HUES64 (cell line): Measurements from ENCODE around the gene CD164L2.

Experiments
- H3K27ac ChIP-seq: 2 replicates; pipeline ENCODE4 v1.7.0; 2013; ENCODE audit warnings: low read depth, low read length, inconsistent platforms
- H3K27me3 ChIP-seq: 2 replicates; pipeline ENCODE4 v1.6.1; 2013; ENCODE audit warnings: mild to moderate bottlenecking, low read length; ENCODE audit not compliant: insufficient read depth
- H3K36me3 ChIP-seq: 2 replicates; pipeline ENCODE4 v1.6.1; 2013; ENCODE audit warnings: mild to moderate bottlenecking, low read length; ENCODE audit not compliant: insufficient read depth
- H3K4me1 ChIP-seq: 2 replicates; pipeline ENCODE4 v1.6.1; 2013; ENCODE audit warnings: mild to moderate bottlenecking, low read length, moderate library complexity; ENCODE audit not compliant: insufficient read depth
- H3K4me3 ChIP-seq: 2 replicates; pipeline ENCODE4 v1.5.1; 2013; ENCODE audit warnings: mild to moderate bottlenecking, low read length, moderate library complexity
- H3K9ac ChIP-seq: 2 replicates; pipeline ENCODE4 v1.6.1; 2013; ENCODE audit warnings: mild to moderate bottlenecking, low read depth, low read length
- H3K9me3 ChIP-seq: 2 replicates; pipeline ENCODE4 v1.6.1; 2013; ENCODE audit warnings: low read depth, low read length; ENCODE audit not compliant: insufficient read depth
- WGBS: fragments of 150-250, 120-280 bp; methylation state at CpG from one replicate; pipeline ENCODE4 v1.1.7; 2013; ENCODE audit warnings: missing lambda C conversion rate; 5-methylcytosine and 5-hydroxymethylcytosine counted together

Gene CD164L2

DNA sequence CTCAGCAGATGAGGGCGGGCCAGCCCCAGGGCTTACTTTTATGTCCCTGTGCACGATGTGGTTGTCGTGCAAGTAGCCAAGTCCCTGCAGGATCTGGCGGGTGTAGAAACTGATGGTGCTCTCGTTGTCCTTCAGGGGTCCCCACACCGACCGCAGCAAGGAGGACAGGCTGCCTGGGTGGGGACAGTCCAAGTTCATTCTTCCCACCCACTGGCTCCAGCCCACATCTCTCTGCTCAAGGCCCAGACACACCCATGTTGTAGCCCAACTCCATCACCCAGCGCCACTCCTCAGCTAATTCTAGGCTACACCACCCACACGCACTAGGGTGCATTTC is 23.3 kb downstream of the CD164L2 start:
- no peak overlapping the region for H3K27ac ChIP-seq
- H3K9me3 ChIP-seq, result no peaks in the 10 kb centered on the region
- H3K36me3 ChIP-seq, result no peaks in the 10 kb centered on the region; the same call in 1 of the 2 replicates
- H3K4me3 ChIP-seq, result peak overlapping the region; percentile 76
- H3K27me3 ChIP-seq, result peaks cover 47% of the 10 kb centered on the region
- H3K9ac ChIP-seq, result no peak overlapping the region
- 0 out of 2 replicates have a peak, but pooled peaks cover 10% of the 10 kb centered on the region for H3K4me1 ChIP-seq
- WGBS, result 50% methylated on average over 9 of the region's 9 CpGs

DNA sequence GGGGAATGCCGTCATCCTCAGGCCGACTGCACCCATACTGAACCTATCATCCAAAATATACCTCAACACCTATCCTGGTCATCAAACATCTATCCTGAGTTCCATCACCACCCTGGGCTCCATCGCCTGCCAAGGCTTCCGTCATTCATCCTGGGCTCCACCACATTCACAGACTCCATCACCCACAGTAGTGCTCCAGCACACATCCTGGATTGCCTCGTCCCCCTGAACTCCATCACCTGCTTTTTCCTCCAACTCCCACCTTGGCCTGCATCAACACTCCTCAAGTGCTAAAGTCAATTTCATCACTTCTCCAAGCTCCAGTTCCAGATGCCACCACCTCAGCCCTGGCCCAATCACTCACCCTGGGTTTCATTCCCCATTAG is 24.2 kb downstream of the CD164L2 start:
- 94% methylated on average over 5 of the region's 5 CpGs for WGBS
- no peak overlapping the region for H3K27ac ChIP-seq
- H3K9me3 ChIP-seq, result no peaks in the 10 kb centered on the region
- no peaks in the 10 kb centered on the region; the same call in 1 of the 2 replicates for H3K36me3 ChIP-seq
- no peak overlapping the region for H3K4me3 ChIP-seq
- no peak overlapping the region for H3K9ac ChIP-seq
- peaks cover 47% of the 10 kb centered on the region for H3K27me3 ChIP-seq
- 0 out of 2 replicates have a peak, but pooled peaks cover 3% of the 10 kb centered on the region for H3K4me1 ChIP-seq

DNA sequence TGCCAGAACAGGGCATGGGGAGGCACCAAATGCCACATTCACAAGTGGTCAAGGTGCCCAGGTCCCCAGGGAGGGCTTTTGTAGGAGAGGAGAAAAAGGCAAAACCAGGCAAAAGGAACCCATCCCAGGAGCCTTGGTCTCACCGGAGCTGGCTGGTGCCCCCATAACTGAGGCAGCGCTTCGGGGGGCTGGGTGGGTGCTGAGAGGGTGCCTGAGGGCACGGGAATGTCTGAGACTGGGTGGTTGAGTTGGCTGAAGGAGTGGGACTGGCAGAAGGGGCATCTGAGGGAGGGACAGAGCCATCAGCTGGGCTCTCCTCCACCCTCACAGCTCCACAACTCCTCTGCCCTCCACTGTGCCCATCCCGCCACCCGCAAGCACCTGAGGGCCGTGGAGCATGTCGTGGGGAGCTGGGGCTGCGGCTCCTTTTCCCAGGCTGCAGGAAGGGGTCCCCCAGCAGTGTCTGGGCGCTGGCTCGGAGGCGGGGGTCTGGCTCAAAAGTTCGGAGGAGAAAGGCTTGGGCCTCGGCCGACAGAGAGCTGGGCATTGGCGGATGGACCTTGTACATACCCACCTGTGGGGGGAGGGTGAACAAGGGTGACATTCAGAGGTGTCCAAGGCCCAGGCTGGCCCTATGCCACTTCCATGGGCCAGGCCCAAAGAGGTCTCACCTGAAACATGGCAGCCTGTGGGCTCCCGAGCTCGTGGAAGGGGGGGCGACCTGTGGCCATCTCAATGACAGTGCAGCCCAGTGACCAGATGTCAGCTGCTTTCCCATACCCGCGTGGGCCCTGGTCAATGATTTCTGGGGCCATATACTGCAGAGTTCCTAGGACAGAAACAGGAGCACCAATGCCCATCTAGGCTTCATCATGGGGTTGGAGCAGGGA is 24.9 kb downstream of the CD164L2 start:
- Histone ChIP-seq H3K27ac (no peak overlapping the region), H3K4me3 (no peak overlapping the region), H3K9ac (no peak overlapping the region), H3K36me3 (no peaks in the 10 kb centered on the region; the same call in 1 of the 2 replicates), H3K27me3 (peaks cover 47% of the 10 kb centered on the region), H3K4me1 (0 out of 2 replicates have a peak, but pooled peaks cover 3% of the 10 kb centered on the region), H3K9me3 (no peaks in the 10 kb centered on the region)
- 95% methylated on average over 21 of the region's 21 CpGs for WGBS

DNA sequence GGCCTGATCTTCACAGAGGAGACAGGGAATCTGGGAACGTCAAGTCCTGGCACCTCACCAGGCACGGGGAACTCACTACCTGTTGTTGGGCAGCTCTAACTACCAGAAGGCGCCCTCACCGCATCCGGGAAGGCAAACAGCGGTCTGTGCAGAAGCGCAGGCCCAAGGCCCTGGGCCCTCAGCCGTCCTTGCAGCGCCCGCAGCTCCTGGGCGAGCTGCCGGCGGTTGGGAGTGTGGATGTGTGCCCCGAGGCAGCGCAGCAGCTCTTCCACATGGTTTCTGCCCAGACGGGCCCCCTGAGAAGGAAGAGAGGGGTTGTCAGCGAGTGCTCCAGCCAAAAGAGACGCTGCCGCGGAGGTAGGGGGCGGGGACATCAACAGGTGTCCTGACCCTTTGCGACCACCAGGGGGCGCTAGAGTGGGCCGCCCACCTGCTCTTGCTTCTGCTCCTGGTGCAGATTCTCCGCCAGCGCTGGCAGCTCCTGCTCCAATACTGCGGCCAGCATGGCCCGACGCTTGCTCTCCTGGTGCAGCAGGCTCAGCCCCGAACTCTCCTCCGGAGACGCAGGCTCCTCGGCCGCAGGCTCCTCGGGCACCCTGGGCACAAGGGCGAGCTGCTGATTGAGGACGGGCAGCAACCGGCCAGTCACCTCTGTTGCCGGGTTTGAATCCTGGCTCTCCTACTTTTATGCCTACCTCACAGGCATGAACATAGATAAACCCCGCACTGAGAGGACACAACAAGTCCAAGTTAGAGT is 25.7 kb downstream of the CD164L2 start:
- Histone ChIP-seq H3K9ac (no peak overlapping the region), H3K27me3 (peaks cover 47% of the 10 kb centered on the region), H3K36me3 (no peaks in the 10 kb centered on the region; the same call in 1 of the 2 replicates), H3K4me3 (0 out of 2 replicates have a peak overlapping the region, but pooled peaks have one; percentile 5), H3K9me3 (no peaks in the 10 kb centered on the region), H3K27ac (no peak overlapping the region), H3K4me1 (0 out of 2 replicates have a peak, but pooled peaks cover 3% of the 10 kb centered on the region)
- WGBS, result 29% methylated on average over 40 of the region's 40 CpGs

DNA sequence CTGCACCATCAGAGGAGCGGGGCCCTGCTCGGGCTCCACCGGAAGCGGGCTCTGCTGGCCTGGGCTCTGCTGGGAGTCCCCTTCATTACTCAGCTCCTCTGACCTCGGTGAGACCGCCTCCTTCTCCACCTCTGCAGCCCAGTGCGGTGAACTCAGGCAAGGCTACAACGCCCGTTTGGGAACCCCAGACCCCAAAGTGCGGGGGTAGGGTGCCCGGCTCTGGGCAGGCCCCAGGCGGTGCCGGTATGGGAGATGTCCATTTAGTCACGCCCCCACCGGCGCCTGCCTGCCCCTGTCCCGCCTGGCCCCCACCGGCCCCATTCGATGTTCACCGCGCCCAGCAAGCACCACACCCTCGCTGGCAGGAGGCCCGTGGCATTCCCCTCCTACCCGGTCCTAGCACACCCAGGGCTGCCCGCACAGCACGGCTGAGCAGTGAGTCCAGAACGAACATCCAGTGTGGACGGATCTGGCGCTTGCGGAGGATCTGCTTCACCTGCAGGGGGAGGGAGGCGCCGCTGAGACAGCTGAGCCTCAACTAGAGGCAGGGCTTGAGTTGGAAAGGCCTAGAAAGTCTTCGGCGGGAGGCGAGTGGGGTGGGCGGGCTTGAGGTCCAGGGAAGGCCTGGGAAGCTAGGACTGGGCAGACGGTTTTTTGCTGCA is 26.4 kb downstream of the CD164L2 start:
- Histone ChIP-seq H3K27ac (no peak overlapping the region), H3K4me3 (no peak overlapping the region), H3K9ac (no peak overlapping the region), H3K27me3 (peaks cover 42% of the 10 kb centered on the region), H3K9me3 (no peaks in the 10 kb centered on the region), H3K4me1 (0 out of 2 replicates have a peak, but pooled peaks cover 3% of the 10 kb centered on the region), H3K36me3 (no peaks in the 10 kb centered on the region; the same call in 1 of the 2 replicates)
- WGBS, result 84% methylated on average over 37 of the region's 37 CpGs

DNA sequence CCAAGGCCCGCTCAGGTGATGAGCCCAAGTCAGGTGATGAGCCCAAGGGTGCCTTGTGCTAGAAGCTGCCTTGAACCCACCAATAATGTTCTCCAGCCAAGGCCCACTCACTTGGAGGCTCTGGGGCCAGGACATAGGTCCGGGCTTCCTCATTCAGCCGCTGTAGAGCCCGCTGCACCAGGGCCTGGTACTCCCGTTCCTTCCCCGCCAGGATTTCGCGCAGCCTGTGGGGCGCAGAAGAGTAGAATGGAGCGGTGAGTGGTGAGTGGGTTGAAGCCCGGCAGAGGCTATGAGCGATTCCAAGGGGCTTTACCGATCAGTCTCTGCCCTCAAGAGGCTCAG is 26.9 kb downstream of the CD164L2 start:
- Histone ChIP-seq H3K9me3 (no peaks in the 10 kb centered on the region), H3K9ac (no peak overlapping the region), H3K36me3 (no peaks in the 10 kb centered on the region; the same call in 1 of the 2 replicates), H3K4me1 (0 out of 2 replicates have a peak, but pooled peaks cover 3% of the 10 kb centered on the region), H3K27me3 (peaks cover 36% of the 10 kb centered on the region), H3K27ac (no peak overlapping the region), H3K4me3 (no peak overlapping the region)
- 92% methylated on average over 13 of the region's 13 CpGs for WGBS

DNA sequence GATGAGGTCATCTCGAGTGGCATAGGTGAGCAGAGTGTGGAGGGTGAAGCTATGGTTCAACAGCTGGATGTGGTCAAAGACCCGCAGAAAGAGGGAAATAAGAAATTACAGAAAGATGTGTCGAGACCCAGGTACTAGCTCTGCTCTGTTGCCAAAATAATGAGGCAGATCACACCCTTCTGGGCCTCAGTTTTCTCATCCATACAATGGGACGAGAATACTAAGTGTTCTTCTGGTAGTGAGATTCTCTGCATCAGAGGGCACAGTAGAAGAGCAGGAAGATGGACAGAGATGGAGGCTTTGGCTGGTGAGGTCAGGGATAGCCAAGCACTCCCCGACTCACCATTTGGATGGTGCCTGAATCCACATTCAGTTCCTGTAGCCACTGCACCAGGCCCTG is 27.4 kb downstream of the CD164L2 start:
- Histone ChIP-seq H3K4me1 (0 out of 2 replicates have a peak, but pooled peaks cover 3% of the 10 kb centered on the region), H3K4me3 (no peak overlapping the region), H3K9me3 (no peaks in the 10 kb centered on the region), H3K36me3 (no peaks in the 10 kb centered on the region; the same call in 1 of the 2 replicates), H3K9ac (no peak overlapping the region), H3K27me3 (peaks cover 31% of the 10 kb centered on the region), H3K27ac (no peak overlapping the region)
- 92% methylated on average over 5 of the region's 5 CpGs for WGBS

DNA sequence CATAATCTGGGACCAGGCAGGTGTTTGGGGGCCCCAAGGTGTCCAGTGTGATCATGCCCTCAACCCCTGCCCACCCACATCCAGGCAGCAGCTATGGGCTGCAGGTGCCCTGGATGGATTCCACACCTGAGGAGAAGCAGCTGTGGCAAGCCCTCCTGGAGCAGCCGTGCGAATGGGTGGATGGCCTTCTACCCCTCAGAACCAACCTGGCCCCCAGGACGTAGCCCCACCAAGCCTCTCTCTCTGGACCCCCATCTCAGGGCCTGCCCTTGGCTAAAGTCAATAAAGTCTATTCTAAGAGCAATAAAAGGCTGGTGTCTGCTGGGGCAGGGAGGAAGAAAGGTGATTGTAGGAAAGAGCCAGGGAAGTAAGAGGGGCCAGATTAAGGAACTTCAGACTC is 29.5 kb downstream of the CD164L2 start:
- H3K4me1 ChIP-seq, result no peaks in the 10 kb centered on the region
- peaks cover 20% of the 10 kb centered on the region for H3K27me3 ChIP-seq
- H3K9ac ChIP-seq, result no peak overlapping the region
- H3K4me3 ChIP-seq, result no peak overlapping the region
- H3K9me3 ChIP-seq, result no peaks in the 10 kb centered on the region
- H3K36me3 ChIP-seq, result no peaks in the 10 kb centered on the region; the same call in 1 of the 2 replicates
- 92% methylated on average over 3 of the region's 3 CpGs for WGBS
- no peak overlapping the region for H3K27ac ChIP-seq

DNA sequence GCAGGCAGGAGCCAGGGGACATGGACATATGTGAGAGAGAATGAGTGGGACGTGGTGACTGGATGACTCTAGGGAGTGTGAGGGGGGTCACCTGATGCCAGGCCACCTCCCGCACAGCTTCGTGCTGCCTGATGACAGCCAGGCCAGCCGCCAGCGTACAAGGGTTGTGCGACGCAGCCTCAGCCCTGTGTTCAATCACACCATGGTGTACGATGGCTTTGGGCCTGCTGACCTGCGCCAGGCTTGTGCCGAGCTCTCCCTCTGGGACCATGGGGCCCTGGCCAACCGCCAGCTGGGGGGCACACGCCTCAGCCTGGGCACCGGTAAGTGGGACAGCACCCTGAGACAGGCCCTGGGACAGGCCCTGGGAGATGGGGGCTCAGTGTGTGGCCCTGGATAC is 30.0 kb downstream of the CD164L2 start:
- H3K27ac ChIP-seq, result no peak overlapping the region
- H3K9ac ChIP-seq, result no peak overlapping the region
- H3K36me3 ChIP-seq, result no peaks in the 10 kb centered on the region; the same call in 1 of the 2 replicates
- no peak overlapping the region for H3K4me3 ChIP-seq
- no peaks in the 10 kb centered on the region for H3K4me1 ChIP-seq
- H3K9me3 ChIP-seq, result no peaks in the 10 kb centered on the region
- peaks cover 15% of the 10 kb centered on the region for H3K27me3 ChIP-seq
- 95% methylated on average over 13 of the region's 13 CpGs for WGBS

DNA sequence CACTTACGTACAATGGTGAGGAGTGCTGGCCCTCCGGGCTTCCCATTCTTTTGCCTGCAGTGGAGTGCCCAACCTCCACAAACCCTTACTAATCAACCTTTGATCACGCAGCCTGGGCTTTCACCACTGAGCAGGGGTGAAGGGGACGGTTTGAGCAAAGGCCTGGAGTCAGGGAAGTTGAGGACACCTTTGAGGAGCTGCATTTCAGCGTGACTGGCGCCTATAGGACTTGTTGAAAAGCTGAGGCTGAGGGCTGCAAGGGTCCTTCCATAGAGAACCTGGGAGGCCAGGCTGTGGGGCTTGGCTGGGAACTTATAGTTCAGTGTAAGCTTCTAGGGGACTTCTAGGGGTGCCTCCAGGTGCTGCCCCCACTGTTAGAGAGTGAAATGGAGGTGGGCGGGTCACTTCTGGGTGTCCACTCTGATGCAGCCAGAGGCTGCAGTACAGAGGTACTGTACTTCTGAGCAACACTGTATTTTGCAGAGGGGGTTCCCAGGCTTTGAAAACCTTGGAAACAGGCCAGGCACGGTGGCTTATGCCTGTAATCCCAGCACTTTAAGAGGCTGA is 31.5 kb downstream of the CD164L2 start:
- H3K36me3 ChIP-seq, result no peaks in the 10 kb centered on the region; the same call in 1 of the 2 replicates
- H3K9me3 ChIP-seq, result no peaks in the 10 kb centered on the region
- 26% methylated on average over 7 of the region's 8 CpGs for WGBS
- no peaks in the 10 kb centered on the region for H3K4me1 ChIP-seq
- peak overlapping the region; percentile 56 for H3K9ac ChIP-seq
- peaks cover 9% of the 10 kb centered on the region for H3K27me3 ChIP-seq
- H3K4me3 ChIP-seq, result peak overlapping the region; percentile 65
- peak overlapping the region; percentile 14; the same call in 1 of the 2 replicates for H3K27ac ChIP-seq
